Esophagus muscularis mucosa (tissue), 4 donors: ENCODE data around the gene C4orf50. TPM values are rescaled to one million over a fixed set of nuclear protein-coding genes. Genes with fewer than 3 reads are reported as not detected.

ENCODE experiments used
- DNase-seq: peaks from one replicate; pipeline ENCODE4 v3.0.0-alpha.2; 2017; ENCODE audit errors: extremely low spot score
- H3K27ac ChIP-seq, 4 donors: fragments of 200-600 bp; sonication (generic); replicated peaks in 1 of 4; 1 replicate in 3 of 4; 2 replicates in 1 of 4; pipeline ENCODE4 v1.5.1; 2016 to 2019; ENCODE audit warnings: mild to moderate bottlenecking in 1 of 4
- H3K27me3 ChIP-seq, 4 donors: fragments of 200-600 bp; sonication (generic); one replicate each; pipeline versions ENCODE4 v1.5.1 to v1.6.0; 2016 to 2019
- H3K36me3 ChIP-seq, 4 donors: fragments of 200-600 bp; sonication (generic); one replicate each; pipeline ENCODE4 v1.5.1; 2016 to 2019
- H3K4me1 ChIP-seq, 4 donors: fragments of 200-600 bp; sonication (generic); one replicate each; pipeline ENCODE4 v1.5.1; 2016 to 2019
- H3K4me3 ChIP-seq, 4 donors: fragments of 200-600 bp; sonication (generic); 1 replicate in 2 of 4; 2 replicates in 2 of 4; pipeline ENCODE4 v1.5.1; 2016 to 2019; ENCODE audit warnings: mild to moderate bottlenecking in 4 of 4, moderate library complexity in 1 of 4
- H3K9me3 ChIP-seq, 4 donors: fragments of 200-600 bp; sonication (generic); 1 replicate in 3 of 4; 2 replicates in 1 of 4; pipeline ENCODE4 v1.5.1; 2016 to 2019
- CTCF ChIP-seq, 3 experiments: fragments of 200-600 bp in 2 of 3; fragments of 450-650 bp in 1 of 3; sonication (generic) in 2 of 3; IDR thresholded peaks; one replicate each; pipeline ENCODE4 v1.5.1; 2017 to 2019; ENCODE audit warnings: antibody characterized with exemption in 3 of 3, mild to moderate bottlenecking in 2 of 3, moderate library complexity in 1 of 3
- EP300 ChIP-seq: sonication (generic); formaldehyde crosslinking; IDR thresholded peaks from one replicate; pipeline ENCODE4 v1.6.1; 2017; ENCODE audit warnings: antibody characterized with exemption
- POLR2A ChIP-seq: fragments of 450-650 bp; IDR thresholded peaks from one replicate; pipeline ENCODE4 v1.6.1; 2017; ENCODE audit warnings: antibody characterized with exemption, moderate library complexity, mild to moderate bottlenecking, low read depth
- POLR2AphosphoS5 ChIP-seq, 2 donors: sonication (generic); formaldehyde crosslinking; IDR thresholded peaks; one replicate each; pipeline ENCODE4 v1.6.1; 2017; ENCODE audit warnings: antibody characterized with exemption in 2 of 2
- WGBS: methylation state at CpG from one replicate; pipeline ENCODE4 v1.1.5; 2018; 5-methylcytosine and 5-hydroxymethylcytosine counted together
- intact Hi-C: fragments of 100-400 bp; cut with DNase I; formaldehyde crosslinking; loops from one replicate; pipeline ENCODE4 v1.15.1; 2023
- total RNA-seq, 4 donors: library from RNA; depleted of rRNA; stranded (reverse); fragments of >200 nt; gene quantifications; one replicate each; pipeline versions ENCODE4 v1.1.0 to v1.2.1, GENCODE V29; 2016

C4orf50 gene
- total RNA-seq, 4 donors from 2014 or later = 0.11 to 0.42 (median 0.26) TPM

- intact Hi-C loops = no loop called here
- no peak overlapping the region for H3K27ac ChIP-seq
- H3K9me3 ChIP-seq = no peaks in the 10 kb centered on the region
- H3K36me3 ChIP-seq = no peaks in the 10 kb centered on the region
- no peak for DNase-seq
- TF ChIP-seq CTCF (IDR thresholded peaks at IDR 0.05) (no peak), POLR2A (no peak), POLR2AphosphoS5 (IDR thresholded peaks at IDR 0.05) (no peak), EP300 (no peak)
- H3K4me3 ChIP-seq = no peak overlapping the region
- H3K27me3 ChIP-seq = peaks cover 0 to 89% (median 2%) of the 10 kb centered on the region in 4 donors
- peaks cover 0 to 9% (median 2%) of the 10 kb centered on the region in 4 donors for H3K4me1 ChIP-seq
- 68% methylated on average over 4 of the region's 16 CpGs for WGBS
These were observed 61.8 kb downstream of the C4orf50 start for GRCh38 chr4:5956285-5957021.

DNA sequence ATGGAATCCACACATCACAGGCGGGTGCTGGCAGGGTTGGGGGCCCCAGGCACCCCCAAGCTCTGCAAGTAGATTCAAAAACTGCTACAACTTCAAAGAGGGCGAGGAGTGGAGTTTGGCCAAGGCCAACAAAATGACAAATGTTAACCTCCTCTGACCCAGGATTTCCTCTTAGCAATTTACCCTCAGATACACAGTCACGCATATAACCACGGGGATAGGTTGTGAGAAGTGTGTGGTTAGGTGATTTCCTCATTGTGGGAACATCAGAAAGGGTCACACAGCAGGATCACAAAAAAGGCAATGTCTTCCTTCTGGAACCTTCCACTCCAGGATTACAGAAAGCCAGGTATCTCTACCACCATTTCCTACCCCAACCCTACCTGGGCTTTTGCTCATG, 62.4 kb downstream of the C4orf50 start:
- Histone ChIP-seq H3K4me3 (no peak overlapping the region), H3K27me3 (peaks cover 0 to 88% (median 2%) of the 10 kb centered on the region in 4 donors)
- TF ChIP-seq POLR2AphosphoS5 (IDR thresholded peaks at IDR 0.05) (no peak), EP300 (no peak), CTCF (IDR thresholded peaks at IDR 0.05) (no peak), POLR2A (no peak)

GRCh38 chr4:5955201-5955821, 62.9 kb downstream of the C4orf50 start:
- TF ChIP-seq POLR2AphosphoS5 (IDR thresholded peaks at IDR 0.05) (no peak), POLR2A (no peak), EP300 (no peak)
- DNase-seq = no peak
- 68% methylated on average over 14 of the region's 18 CpGs for WGBS
- H3K36me3 ChIP-seq = no peaks in the 10 kb centered on the region
- no peak overlapping the region for H3K27ac ChIP-seq
- peaks cover 0 to 9% (median 2%) of the 10 kb centered on the region in 4 donors for H3K4me1 ChIP-seq
- intact Hi-C loops = no loop called here
- no peak overlapping the region for H3K4me3 ChIP-seq
- no peaks in the 10 kb centered on the region for H3K9me3 ChIP-seq
- peaks cover 0 to 88% (median 2%) of the 10 kb centered on the region in 4 donors for H3K27me3 ChIP-seq

More for the DNA sequence above, 62.4 kb downstream of the C4orf50 start:
- intact Hi-C loops = no loop called here
- Histone ChIP-seq H3K4me1 (peaks cover 0 to 9% (median 2%) of the 10 kb centered on the region in 4 donors), H3K9me3 (no peaks in the 10 kb centered on the region), H3K27ac (no peak overlapping the region), H3K36me3 (no peaks in the 10 kb centered on the region)
- WGBS = 55% methylated on average over 4 of the region's 4 CpGs
- DNase-seq = no peak

DNA sequence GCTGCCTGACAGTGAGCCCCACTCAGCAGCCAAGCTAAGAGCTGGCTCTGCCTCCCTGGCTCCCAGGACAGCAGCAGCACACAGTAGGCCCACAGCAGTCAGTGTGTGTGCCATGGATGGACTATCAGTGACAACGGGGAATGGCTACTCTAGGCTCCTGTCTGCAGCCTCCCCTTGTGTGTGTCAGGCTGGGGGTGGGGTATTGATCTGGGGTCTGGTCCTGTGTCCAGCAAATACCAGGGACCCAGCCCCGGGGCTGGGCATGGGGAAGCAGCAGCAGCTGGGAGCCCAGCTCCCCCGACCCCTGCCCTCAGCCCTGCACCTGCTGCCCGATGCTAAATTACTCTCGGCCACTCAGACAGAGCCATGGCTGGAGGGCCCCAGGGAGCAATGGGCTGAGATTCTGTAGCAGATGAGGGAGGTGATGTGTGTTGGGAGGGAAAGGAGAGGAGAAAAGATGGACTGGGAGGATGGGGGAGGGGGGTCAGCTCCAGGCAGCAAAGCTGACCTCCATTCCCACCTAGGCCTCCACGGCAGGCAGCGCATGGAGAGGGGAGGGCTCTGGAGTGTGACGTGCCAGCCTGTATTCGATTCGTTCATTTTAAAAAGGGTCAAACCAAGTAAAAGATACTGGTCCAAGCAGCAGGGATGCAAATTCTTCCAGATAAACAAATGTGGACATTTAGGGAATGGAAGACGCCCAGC, 64.0 kb downstream of the C4orf50 start:
- Histone ChIP-seq H3K27ac (no peak overlapping the region), H3K4me1 (peaks cover 0 to 9% (median 2%) of the 10 kb centered on the region in 4 donors), H3K27me3 (peaks cover 0 to 83% (median 2%) of the 10 kb centered on the region in 4 donors), H3K4me3 (no peak overlapping the region), H3K36me3 (no peaks in the 10 kb centered on the region), H3K9me3 (no peaks in the 10 kb centered on the region)
- intact Hi-C loops = no loop called here
- 85% methylated on average over 11 of the region's 11 CpGs for WGBS
- no peak for DNase-seq
- TF ChIP-seq POLR2AphosphoS5 (IDR thresholded peaks at IDR 0.05) (no peak), POLR2A (no peak), CTCF (IDR thresholded peaks at IDR 0.05) (no peak), EP300 (no peak)
